GM19099 (cell line): ENCODE measurements around the gene SPAG9.

ENCODE experiments used
- POLR2A ChIP-seq: IDR thresholded peaks from 3 replicates; pipeline ENCODE4 v1.6.1; 2011; ENCODE audit warnings: low read depth; ENCODE audit not compliant: insufficient read length; ENCODE audit errors: extremely low read depth

SPAG9 gene

GRCh38 chr17:50961282-50962220, 159.1 kb downstream of the SPAG9 start:
- no peak for TF ChIP-seq POLR2A

- no peak for TF ChIP-seq POLR2A
Measured at GRCh38 chr17:50959341-50959740, 161.3 kb downstream of the SPAG9 start.

DNA sequence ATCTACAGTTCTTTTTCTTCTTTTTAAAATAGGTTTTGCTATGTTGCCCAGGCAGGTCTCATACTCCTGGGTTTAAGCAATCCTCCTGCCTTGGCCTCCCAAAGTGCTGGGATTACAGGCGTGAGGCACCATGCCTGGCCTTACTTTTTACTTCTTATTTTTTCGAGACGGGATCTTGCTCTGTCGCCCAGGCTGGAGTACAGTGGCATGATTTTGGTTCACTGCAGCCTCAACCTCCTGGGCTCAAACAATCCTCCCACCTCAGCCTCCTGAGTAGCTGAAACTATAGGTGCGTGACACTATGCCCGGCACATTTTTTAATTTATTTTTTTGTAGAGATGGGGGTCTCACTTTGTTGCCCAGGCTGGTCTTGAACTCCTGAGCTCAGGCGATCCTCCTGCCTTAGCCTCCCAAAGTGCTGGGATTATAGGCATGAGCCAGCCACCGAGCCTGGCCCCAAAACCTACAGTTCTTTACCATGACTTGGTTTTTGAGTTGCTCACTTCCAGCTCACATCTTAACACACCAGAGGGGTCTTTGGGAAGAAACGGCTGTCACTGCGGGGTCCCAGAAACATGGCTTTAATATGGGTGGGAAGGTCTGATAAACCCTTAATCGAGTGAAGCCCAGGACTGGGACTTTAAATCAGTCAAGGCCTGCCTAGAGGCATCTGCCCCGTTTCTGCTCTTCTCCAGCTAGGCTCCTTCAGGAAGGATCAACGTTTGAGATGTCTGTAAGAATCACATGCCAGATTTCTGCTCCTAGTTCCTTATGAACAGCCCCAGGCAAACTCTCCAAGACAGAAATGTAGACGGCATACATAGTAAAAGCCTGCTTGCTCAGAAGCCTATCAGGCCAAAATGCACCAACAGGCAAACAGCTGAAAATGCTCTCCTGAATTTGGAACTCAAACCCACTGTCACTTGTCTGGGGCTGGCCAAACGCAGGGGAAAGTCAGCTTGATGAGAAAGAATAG, 162.8 kb downstream of the SPAG9 start:
- TF ChIP-seq POLR2A: no peak

DNA sequence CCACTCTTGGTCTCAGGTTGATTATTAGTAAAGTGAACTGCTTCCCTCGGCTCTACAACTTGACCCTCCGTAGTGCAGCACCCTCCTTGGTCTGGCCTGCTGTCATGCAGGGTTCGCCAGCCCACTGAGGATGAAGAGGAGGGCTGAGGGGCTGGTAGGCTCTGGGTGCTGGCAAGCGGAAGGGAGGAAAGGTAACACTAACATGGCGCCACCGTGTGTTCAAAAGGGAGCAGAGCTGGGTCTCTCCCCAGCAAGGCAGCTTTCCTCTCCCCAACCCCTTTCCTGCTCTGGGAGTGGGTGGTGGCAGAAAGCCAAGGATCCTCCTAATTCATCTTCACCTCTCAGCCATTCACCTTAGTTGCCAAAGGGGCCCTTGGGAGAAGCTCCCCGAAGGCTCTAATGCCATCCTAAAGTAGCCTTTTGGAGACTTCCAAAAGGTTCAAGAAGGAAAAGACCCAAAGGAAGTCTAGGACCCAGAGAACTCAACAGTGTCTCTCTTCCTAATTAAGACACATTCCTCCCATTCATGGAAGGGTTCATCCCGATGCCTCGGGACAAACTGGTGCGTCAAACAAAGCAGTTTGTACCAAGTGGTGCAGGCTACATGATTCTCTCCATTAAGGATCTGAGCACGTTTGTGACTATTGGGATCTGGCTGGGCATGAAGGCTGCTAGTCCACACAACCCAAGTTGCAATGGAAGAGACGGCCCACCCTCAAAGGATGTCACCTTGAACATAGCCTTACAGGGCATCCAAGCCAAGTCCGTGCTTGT, 163.7 kb downstream of the SPAG9 start:
- TF ChIP-seq POLR2A: no peak

- no peak for TF ChIP-seq POLR2A
Measured at GRCh38 chr17:50956409-50956749, 164.3 kb downstream of the SPAG9 start.

DNA sequence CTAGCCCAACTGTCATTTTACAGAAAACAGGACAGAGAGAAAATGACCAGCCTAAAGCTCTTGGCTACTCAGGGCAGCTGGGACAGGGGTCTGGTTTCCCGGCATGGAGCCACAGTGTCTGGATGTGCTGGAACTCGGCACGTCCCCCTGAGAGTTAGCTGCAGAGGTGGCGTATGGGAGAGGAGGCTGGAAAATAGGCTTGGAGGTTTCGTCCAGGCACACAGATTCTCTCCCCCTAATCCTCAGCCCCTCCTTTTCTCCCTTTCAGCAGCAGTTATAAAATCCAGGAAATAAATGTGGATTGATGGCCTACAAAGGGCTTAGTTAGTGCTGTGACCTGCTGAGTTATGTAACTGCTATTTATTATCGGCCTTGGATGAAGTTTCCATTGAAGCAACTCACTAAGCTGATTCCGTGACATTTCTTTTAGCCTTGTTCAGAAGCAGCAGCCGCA, 165.0 kb downstream of the SPAG9 start:
- no peak for TF ChIP-seq POLR2A

- no peak for TF ChIP-seq POLR2A
Measured at GRCh38 chr17:50955160-50955559, 165.5 kb downstream of the SPAG9 start.

GRCh38 chr17:50954641-50955121, 166.0 kb downstream of the SPAG9 start:
- no peak for TF ChIP-seq POLR2A

DNA sequence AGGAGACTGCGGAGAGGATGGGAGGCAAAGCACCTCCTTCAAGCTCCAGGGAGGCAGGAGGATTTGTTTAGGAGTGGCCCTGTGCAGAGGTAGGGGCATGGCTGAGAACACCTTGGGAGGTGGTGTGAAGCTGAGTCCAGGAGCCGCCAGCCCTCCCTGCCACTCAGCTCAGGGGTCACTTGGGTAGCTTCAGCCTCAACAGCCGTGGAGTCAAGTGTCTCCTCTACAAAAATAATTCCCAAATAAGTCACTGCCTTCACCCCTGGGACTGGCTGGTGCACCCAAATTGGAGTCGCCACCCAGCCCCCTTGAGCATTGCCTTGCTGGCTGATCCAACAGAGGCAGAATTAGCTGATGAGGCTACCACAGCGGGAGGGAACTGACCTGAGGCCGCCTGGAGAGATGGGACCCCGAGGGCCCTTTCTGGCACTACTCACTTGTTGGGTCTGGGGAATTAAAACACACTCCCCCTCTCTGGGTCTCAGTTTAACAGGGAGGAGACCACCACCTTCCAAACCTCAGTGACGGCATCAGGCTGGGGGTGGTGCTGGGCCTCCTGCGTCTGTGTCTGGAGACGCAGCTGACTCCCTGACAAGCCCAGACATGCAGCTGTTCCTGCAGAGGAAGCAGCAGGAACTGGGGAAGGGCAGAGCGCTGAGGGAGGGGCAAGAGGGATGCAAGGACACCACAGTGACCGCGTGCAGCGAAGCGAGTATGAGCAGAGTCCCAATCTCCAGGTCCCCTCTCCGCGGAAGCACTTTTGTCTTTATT, 166.7 kb downstream of the SPAG9 start:
- no peak for TF ChIP-seq POLR2A

DNA sequence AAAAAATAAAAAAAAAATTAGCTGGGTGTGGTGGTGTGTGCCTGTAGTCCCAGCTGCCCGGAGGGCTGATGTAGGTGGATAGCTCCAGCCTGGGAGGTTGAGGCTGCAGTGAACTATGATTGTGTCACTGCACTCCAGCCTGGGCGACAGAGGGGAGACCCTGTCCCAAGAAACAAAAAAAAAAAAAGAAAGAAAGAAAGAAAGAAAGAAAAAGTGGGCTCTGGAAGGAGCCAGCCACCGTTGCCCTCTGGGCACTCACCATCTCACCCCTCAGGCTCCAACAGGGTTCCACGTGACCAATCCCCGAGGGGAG, 167.2 kb downstream of the SPAG9 start:
- TF ChIP-seq POLR2A: no peak

DNA sequence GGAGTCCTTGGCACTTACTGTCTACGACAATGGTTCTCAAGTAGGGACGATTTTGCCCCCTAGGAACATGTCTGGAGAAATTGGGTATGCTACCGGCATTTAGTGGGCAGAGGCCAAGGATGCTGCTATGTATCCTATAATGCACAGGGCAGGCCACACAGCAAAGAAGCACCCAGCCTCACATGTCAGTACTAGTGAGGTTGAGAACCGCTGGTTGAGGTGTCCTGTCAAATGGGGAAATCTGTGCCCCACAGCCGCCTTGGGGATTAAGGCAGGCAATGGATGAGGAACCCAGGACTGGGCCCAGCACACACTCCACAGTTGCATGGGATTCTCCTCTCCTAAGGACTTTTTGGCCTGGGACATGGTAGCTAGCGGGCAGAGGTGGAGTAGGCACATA, 167.8 kb downstream of the SPAG9 start:
- no peak for TF ChIP-seq POLR2A

- no peak for TF ChIP-seq POLR2A
Measured at GRCh38 chr17:50952013-50952412, 168.7 kb downstream of the SPAG9 start.

DNA sequence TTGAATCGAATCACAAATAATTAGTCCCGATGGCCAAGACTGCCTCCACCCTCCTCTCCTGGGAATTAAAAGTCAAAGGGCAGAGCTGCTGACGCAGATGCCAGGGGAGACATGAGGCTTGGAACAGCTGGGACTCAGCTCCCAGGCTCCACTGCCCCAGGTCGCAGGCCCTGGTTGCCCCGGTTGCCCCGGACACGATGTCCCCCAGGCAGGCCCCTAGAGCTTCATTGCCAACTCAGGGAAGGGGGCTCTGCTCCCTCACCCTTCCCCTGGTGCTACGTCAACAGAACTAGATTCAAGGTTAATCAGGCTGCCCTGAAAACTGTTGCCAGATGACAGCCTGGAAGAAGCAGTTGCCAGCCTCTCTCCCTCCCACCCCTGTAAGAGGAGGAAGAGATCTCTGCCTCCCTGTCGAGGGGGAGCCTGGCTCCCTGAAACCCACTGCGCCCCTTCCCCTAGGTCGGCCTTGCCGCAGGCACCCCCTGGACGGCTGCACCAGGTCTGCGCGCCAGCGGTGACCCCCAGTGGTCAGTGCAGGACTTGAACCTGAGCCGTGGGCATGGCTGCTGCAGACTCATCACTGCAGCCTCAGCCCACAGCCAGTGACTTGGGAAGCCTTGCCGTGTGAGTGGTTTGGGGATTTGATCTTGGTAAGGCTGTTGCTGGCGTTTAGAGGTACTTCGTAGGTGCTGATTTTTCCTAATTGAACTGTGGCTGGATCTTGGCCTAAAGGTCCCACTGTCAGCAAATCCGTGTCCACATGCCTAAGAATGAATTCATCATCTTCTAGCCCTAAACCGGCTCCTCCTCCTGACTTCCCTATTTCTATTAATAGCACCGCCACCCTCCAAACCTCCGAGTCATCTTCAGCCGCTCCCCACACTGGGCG, 170.4 kb downstream of the SPAG9 start:
- TF ChIP-seq POLR2A: no peak
